Pancreas (tissue), 10 donors: ENCODE results near the gene CDHR2. TPM values are rescaled to one million over a fixed set of nuclear protein-coding genes. Genes with fewer than 3 reads are reported as not detected.

ENCODE experiments used
- ATAC-seq, 4 donors: fragments of 200-7000 bp; cut with Tn5 transposase; one replicate each; pipeline versions ENCODE4 v1.8.0 to v1.9.1; 2020; ENCODE audit warnings: mild to moderate bottlenecking in 4 of 4, moderate library complexity in 4 of 4
- DNase-seq, 6 donors: peaks; one replicate each; pipeline ENCODE4 v3.0.0-alpha.2; 2020
- FAIRE-seq: peaks from 2 replicates; lab custom pipeline; 2012; peaks lifted over from hg19 to GRCh38; lab: Jason Lieb, UNC
- H3K27ac ChIP-seq, 4 donors: fragments of 200-600 bp; sonication (generic); 1 replicate in 3 of 4; 2 replicates in 1 of 4; pipeline versions ENCODE4 v1.5.0 to v1.8.0; 2020
- H3K27me3 ChIP-seq, 4 donors: fragments of 200-600 bp; one replicate each; pipeline ENCODE4 v1.8.0; 2021
- H3K36me3 ChIP-seq, 3 donors: fragments of 200-600 bp; sonication (generic) in 1 of 3; one replicate each; pipeline versions ENCODE4 v1.5.0 to v1.8.0; 2020 to 2021
- H3K4me1 ChIP-seq, 3 donors: fragments of 200-600 bp; one replicate each; pipeline ENCODE4 v1.8.0; 2021
- H3K4me3 ChIP-seq, 4 donors: fragments of 200-600 bp; sonication (generic) in 2 of 4; one replicate each; pipeline versions ENCODE4 v1.5.0 to v1.8.0; 2020 to 2021
- H3K9me3 ChIP-seq, 4 donors: fragments of 200-600 bp; one replicate each; pipeline ENCODE4 v1.8.0; 2021
- CTCF ChIP-seq, 4 donors: fragments of 200-600 bp; sonication (generic) in 3 of 4; IDR thresholded peaks; one replicate each; pipeline versions ENCODE4 v1.5.0 to v1.8.0; 2021; ENCODE audit warnings: antibody characterized with exemption in 4 of 4
- WGBS, 2 donors: extraction: QIAGEN DNeasy Blood & Tissue Kit; methylation state at CpG; one replicate each; pipeline ENCODE4 v1.1.7; 2013; 5-methylcytosine and 5-hydroxymethylcytosine counted together
- intact Hi-C, 3 donors: fragments of 100-400 bp; cut with DNase I; formaldehyde crosslinking; loops; one replicate each; pipeline versions ENCODE4 v1.11.1 to v1.14.2; 2022
- polyA plus RNA-seq, 2 donors: library from polyadenylated mRNA; stranded (reverse); fragments of 200-250 nt; gene quantifications; one replicate each; pipeline ENCODE4 v1.2.3, GENCODE V29; 2013
- total RNA-seq, 6 donors: library from RNA; stranded (reverse); fragmentation: NEBNext Ultra II Directional in 4 of 6; extraction: Animal tissue kit (Norgen Biotek cat#: 25700) in 4 of 6; gene quantifications; one replicate each; pipeline versions ENCODE4 v1.2.1 to v1.2.4, GENCODE V29; 2021 to 2023
- donor health status: healthy with polysubstance abuse.
- donor health status: DM: no; HTN: no; CAD: no; lungs with moderate emphysema.
- donor health status: DM: no; HTN: no; CAD: no.
- donor health status: control.
- donor health status: control.
- donor health status: Bipolar disorder and iron deficiency.
- donor health status: DM: yes; HTN: yes; CAD: no.
- donor health status: DM: no; HTN: no; CAD: no.
- donor health status: DM: no; HTN: no; CAD: no.
- donor health status: DM: yes; HTN: yes; CAD: no.

The CDHR2 gene
- total and polyA plus RNA-seq, 8 donors = 0.19 to 1.1 (median 0.26) TPM; not detected in 1

- no peak overlapping the region for H3K4me3 ChIP-seq
- H3K9me3 ChIP-seq = no peaks in the 10 kb centered on the region
- WGBS, 2 donors = 87 to 92% methylated on average over 3 of the region's 3 CpGs
- H3K36me3 ChIP-seq = no peaks in the 10 kb centered on the region
- H3K4me1 ChIP-seq = no peaks in the 10 kb centered on the region
- no peak overlapping the region for H3K27ac ChIP-seq
- H3K27me3 ChIP-seq = no peaks in the 10 kb centered on the region
- intact Hi-C loops = no loop called here
- FAIRE-seq (no peak), DNase-seq (no peak), ATAC-seq (no peak)
- TF ChIP-seq CTCF (IDR thresholded peaks at IDR 0.05) = no peak
These were observed 89.3 kb downstream of the CDHR2 start for GRCh38 chr5:176638437-176638836.

GRCh38 chr5:176639208-176639607, 90.1 kb downstream of the CDHR2 start:
- Histone ChIP-seq H3K27ac (no peak overlapping the region), H3K27me3 (no peaks in the 10 kb centered on the region), H3K9me3 (no peaks in the 10 kb centered on the region), H3K4me3 (no peak overlapping the region), H3K36me3 (no peaks in the 10 kb centered on the region), H3K4me1 (no peaks in the 10 kb centered on the region)
- ATAC-seq (no peak), DNase-seq (no peak), FAIRE-seq (no peak)
- WGBS, 2 donors = 40 to 42% methylated on average over 4 of the region's 4 CpGs
- intact Hi-C loops = no loop called here
- TF ChIP-seq CTCF (IDR thresholded peaks at IDR 0.05) = no peak

GRCh38 chr5:176639981-176640380, 90.8 kb downstream of the CDHR2 start:
- DNase-seq = peak in 1 of 6 donors; percentile 56
- H3K9me3 ChIP-seq = no peaks in the 10 kb centered on the region
- H3K27ac ChIP-seq = no peak overlapping the region
- no peaks in the 10 kb centered on the region for H3K27me3 ChIP-seq
- H3K4me3 ChIP-seq = no peak overlapping the region
- TF ChIP-seq CTCF (IDR thresholded peaks at IDR 0.05) = no peak
- peak in 3 of 4 donors; percentile 40 to 71 (median 56) for ATAC-seq
- no peak for FAIRE-seq
- 59 to 70% methylated on average over 4 of the region's 4 CpGs for WGBS, 2 donors
- intact Hi-C loops = no loop called here
- H3K4me1 ChIP-seq = no peaks in the 10 kb centered on the region
- H3K36me3 ChIP-seq = no peaks in the 10 kb centered on the region

GRCh38 chr5:176640616-176641015, 91.5 kb downstream of the CDHR2 start:
- DNase-seq (no peak), FAIRE-seq (no peak), ATAC-seq (no peak)
- no peak overlapping the region for H3K4me3 ChIP-seq
- intact Hi-C loops = no loop called here
- no peak for TF ChIP-seq CTCF (IDR thresholded peaks at IDR 0.05)
- no peaks in the 10 kb centered on the region for H3K4me1 ChIP-seq
- no peak overlapping the region for H3K27ac ChIP-seq
- H3K27me3 ChIP-seq = no peaks in the 10 kb centered on the region
- no peaks in the 10 kb centered on the region for H3K9me3 ChIP-seq
- no peaks in the 10 kb centered on the region for H3K36me3 ChIP-seq
- WGBS, 2 donors = 63 to 64% methylated on average over 4 of the region's 4 CpGs

GRCh38 chr5:176642675-176643490, 93.7 kb downstream of the CDHR2 start:
- H3K9me3 ChIP-seq = no peaks in the 10 kb centered on the region
- H3K27ac ChIP-seq = no peak overlapping the region
- no peak overlapping the region for H3K4me3 ChIP-seq
- WGBS, 2 donors = 33 to 38% methylated on average over 12 to 14 of the region's 15 CpGs
- intact Hi-C loops = no loop called here
- peak in 2 of 6 donors; percentile 23 to 78 for DNase-seq
- no peaks in the 10 kb centered on the region for H3K27me3 ChIP-seq
- TF ChIP-seq CTCF (IDR thresholded peaks at IDR 0.05) = no peak
- no peak for FAIRE-seq
- no peak for ATAC-seq
- H3K4me1 ChIP-seq = peaks cover 0 to 3% (median 0%) of the 10 kb centered on the region in 3 donors
- no peaks in the 10 kb centered on the region for H3K36me3 ChIP-seq
